ENCODE results near the gene STON2.

STON2 gene

DNA sequence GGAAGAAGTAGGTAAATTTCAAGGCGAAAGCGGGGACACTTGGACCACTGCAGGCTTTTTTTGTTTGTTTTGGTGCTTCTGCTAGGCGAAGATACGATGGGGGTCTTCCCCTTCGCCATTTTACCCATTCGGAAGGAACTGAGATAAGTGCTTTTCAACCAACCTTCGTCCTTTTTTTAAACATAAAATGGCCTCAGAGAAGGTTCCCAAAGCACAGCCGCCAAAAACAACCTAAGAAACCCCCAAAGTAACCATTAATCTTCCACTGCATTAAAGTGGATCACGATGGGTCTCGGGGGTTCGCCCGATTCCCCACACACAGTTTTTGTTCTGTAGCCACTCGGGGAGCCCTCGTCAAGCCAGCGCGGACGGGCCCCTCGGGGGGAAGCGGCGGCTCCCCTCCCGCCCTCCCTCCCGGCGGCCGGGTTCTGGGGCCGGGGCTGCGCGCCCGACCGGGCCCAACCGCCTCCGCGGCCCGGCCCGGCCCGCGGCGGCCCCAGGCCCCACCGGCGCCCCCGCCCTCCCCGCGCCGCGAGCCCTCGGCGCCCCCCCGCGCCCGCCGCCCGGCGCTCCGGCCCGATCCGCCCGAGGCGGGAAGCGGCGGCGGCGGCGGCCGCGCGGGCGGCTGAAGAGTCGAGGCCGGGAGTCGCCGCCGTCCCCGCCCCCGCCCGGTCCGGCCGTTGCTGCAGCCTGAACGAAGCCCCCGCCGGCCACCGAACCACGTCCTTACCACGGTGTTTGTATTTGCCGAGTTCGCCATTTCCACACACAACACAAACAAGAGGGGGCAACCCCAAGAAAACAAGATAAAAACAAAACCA, 180.2 kb downstream of the STON2 start:
- Histone ChIP-seq H3K27me3 (replicated peaks; ENCODE audit: control insufficient read depth, insufficient read depth, low read length) (no peaks in the 10 kb centered on the region), H3K36me3 (ENCODE audit: control insufficient read depth, insufficient read depth, low read length) (no peaks in the 10 kb centered on the region), H3K4me3 (replicated peaks; ENCODE audit: low read depth, low read length) (peak overlapping the region; percentile 87)
- TF ChIP-seq, protein P1, sequence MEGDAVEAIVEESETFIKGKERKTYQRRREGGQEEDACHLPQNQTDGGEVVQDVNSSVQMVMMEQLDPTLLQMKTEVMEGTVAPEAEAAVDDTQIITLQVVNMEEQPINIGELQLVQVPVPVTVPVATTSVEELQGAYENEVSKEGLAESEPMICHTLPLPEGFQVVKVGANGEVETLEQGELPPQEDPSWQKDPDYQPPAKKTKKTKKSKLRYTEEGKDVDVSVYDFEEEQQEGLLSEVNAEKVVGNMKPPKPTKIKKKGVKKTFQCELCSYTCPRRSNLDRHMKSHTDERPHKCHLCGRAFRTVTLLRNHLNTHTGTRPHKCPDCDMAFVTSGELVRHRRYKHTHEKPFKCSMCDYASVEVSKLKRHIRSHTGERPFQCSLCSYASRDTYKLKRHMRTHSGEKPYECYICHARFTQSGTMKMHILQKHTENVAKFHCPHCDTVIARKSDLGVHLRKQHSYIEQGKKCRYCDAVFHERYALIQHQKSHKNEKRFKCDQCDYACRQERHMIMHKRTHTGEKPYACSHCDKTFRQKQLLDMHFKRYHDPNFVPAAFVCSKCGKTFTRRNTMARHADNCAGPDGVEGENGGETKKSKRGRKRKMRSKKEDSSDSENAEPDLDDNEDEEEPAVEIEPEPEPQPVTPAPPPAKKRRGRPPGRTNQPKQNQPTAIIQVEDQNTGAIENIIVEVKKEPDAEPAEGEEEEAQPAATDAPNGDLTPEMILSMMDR (IDR thresholded peaks at IDR 0.05; ENCODE audit: insufficient read depth, low read length, poor library complexity, severe bottlenecking) = no peak
- DNase-seq (ENCODE audit: extremely low read depth, insufficient read length) = peak; percentile 53

- Histone ChIP-seq H3K4me3 (replicated peaks; ENCODE audit: low read depth, low read length) (peak overlapping the region; percentile 87), H3K36me3 (ENCODE audit: control insufficient read depth, insufficient read depth, low read length) (no peaks in the 10 kb centered on the region), H3K27me3 (replicated peaks; ENCODE audit: control insufficient read depth, insufficient read depth, low read length) (no peaks in the 10 kb centered on the region)
- DNase-seq (ENCODE audit: extremely low read depth, insufficient read length) = peak; percentile 85
- TF ChIP-seq, protein P1 (IDR thresholded peaks at IDR 0.05; ENCODE audit: insufficient read depth, low read length, poor library complexity, severe bottlenecking) = no peak
Observed at GRCh38 chr14:81219210-81219758, 180.8 kb downstream of the STON2 start.

DNA sequence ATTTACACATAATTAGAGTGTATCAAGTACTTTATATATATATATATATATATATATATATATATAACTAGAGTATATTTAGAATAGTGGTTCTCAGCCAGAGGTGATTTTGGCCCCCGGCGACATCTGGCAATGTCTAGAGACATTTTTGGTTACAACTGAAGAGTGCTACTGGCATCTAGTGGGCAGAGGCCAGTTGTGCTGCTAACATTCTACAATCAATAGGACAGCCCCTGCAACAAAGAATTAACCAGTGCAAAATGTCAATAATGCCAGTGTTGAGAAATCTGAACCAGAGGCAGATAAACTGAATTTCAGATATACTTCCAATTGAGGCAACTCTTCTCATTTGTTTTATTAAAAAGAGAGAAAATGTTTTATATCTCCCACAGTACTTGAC, 188.3 kb downstream of the STON2 start:
- H3K27me3 ChIP-seq (replicated peaks; ENCODE audit: control insufficient read depth, insufficient read depth, low read length) = no peaks in the 10 kb centered on the region
- TF ChIP-seq, protein P1 (IDR thresholded peaks at IDR 0.05; ENCODE audit: insufficient read depth, low read length, poor library complexity, severe bottlenecking) = peak; percentile 59
- no peak for DNase-seq (ENCODE audit: extremely low read depth, insufficient read length)
- H3K4me3 ChIP-seq (replicated peaks; ENCODE audit: low read depth, low read length) = no peak overlapping the region
- peaks cover 5% of the 10 kb centered on the region for H3K36me3 ChIP-seq (ENCODE audit: control insufficient read depth, insufficient read depth, low read length)

Measured in GM06990 (cell line).